Panc1 (cell line): ENCODE measurements around the gene DCAF4. TPM values are rescaled to one million over a fixed set of nuclear protein-coding genes. Genes with fewer than 3 reads are reported as not detected.

Experiments
- ATAC-seq: fragments of 200-7000 bp; cut with Tn5 transposase; 2 replicates; pipeline ENCODE4 v1.9.1; 2020; ENCODE audit warnings: mild to moderate bottlenecking, moderate library complexity
- BruUV-seq: library from RNA; stranded (reverse); fragments of 400-500 nt; replicated peaks from 2 replicates; lab custom pipeline; 2021; lab: Mats Ljungman, UMichigan
- CTCF ChIA-PET: fragments of 300-600 bp; sonication (Branson Sonifier 250); formaldehyde crosslinking; loops from one replicate; lab custom pipeline; 2022; ENCODE audit warnings: antibody characterized with exemption; lab: Charles Lee
- POLR2A ChIA-PET: fragments of 300-600 bp; sonication (Branson Sonifier 250); formaldehyde crosslinking; loops from one replicate; lab custom pipeline; 2022; ENCODE audit warnings: antibody characterized with exemption; lab: Charles Lee
- DNase-seq: peaks from one replicate; pipeline ENCODE4 v3.0.0-alpha.2; 2010; ENCODE audit warnings: low read depth, low spot score
- H3K27ac ChIP-seq: 2 replicates; pipeline ENCODE4 v1.5.1; 2011; ENCODE audit warnings: mild to moderate bottlenecking, low read length, inconsistent platforms
- H3K27me3 ChIP-seq: fragments of 200-500 bp; sonication (Bioruptor generic); 2 replicates; pipeline ENCODE4 v1.6.0; 2014; ENCODE audit warnings: low read length, inconsistent platforms; ENCODE audit not compliant: control insufficient read depth, insufficient read depth
- H3K36me3 ChIP-seq: fragments of 200-500 bp; sonication (Bioruptor generic); 2 replicates; pipeline ENCODE4 v1.5.1; 2014; ENCODE audit warnings: inconsistent platforms, mild to moderate bottlenecking, low read length, moderate library complexity; ENCODE audit not compliant: control insufficient read depth, insufficient read depth
- H3K4me1 ChIP-seq: 2 replicates; pipeline ENCODE4 v1.5.1; 2011; ENCODE audit warnings: inconsistent platforms, mild to moderate bottlenecking, low read length, moderate library complexity; ENCODE audit not compliant: control insufficient read depth, insufficient read depth
- H3K4me3 ChIP-seq, 2 experiments: 2 replicates each; pipeline ENCODE4 v1.5.1; 2011 to 2012; ENCODE audit warnings: low read depth in 2 of 2, low read length in 2 of 2, mild to moderate bottlenecking in 2 of 2, inconsistent platforms in 1 of 2, moderate library complexity in 1 of 2
- H3K9me3 ChIP-seq: fragments of 200-500 bp; sonication (Bioruptor generic); 2 replicates; pipeline ENCODE4 v1.5.1; 2014; ENCODE audit warnings: low read depth, mild to moderate bottlenecking, inconsistent platforms, low read length, moderate library complexity; ENCODE audit not compliant: control insufficient read depth, insufficient read depth
- POLR2AphosphoS5 ChIP-seq: IDR thresholded peaks from 2 replicates; pipeline ENCODE4 v1.6.1; 2012; ENCODE audit warnings: mild to moderate bottlenecking, low read depth, low read length, moderate library complexity
- SIN3A ChIP-seq: IDR thresholded peaks from 2 replicates; pipeline ENCODE4 v1.6.1; 2012; ENCODE audit warnings: low read depth, mild to moderate bottlenecking, low read length, moderate library complexity, borderline replicate concordance; ENCODE audit not compliant: insufficient read depth
- TCF7L2 ChIP-seq: IDR thresholded peaks from 2 replicates; pipeline ENCODE4 v1.6.1; 2011; ENCODE audit warnings: mild to moderate bottlenecking, low read depth, low read length, inconsistent platforms
- in situ Hi-C: cut with HindIII; loops from 2 replicates; pipeline ENCODE4 v1.10.0; 2016; ENCODE audit warnings: low sequenced_read_pairs, low pct_unique_long_range_greater_than_20kb
- intact Hi-C: fragments of 100-400 bp; cut with micrococcal nuclease; formaldehyde crosslinking; loops from one replicate; pipeline ENCODE4 v1.10.0; 2022; ENCODE audit not compliant: unreplicated experiment
- total RNA-seq: library from RNA; stranded (reverse); gene quantifications from one replicate; pipeline ENCODE4 v1.2.1, GENCODE V29; 2021; ENCODE audit not compliant: unreplicated experiment
- TF ChIP-seq, protein P1 (sequence below), 2 experiments: IDR thresholded peaks; 2 replicates each; pipeline ENCODE4 v1.6.1; 2011 to 2012; ENCODE audit warnings: low read depth in 2 of 2, control low read depth in 1 of 2, low read length in 1 of 2, mild to moderate bottlenecking in 1 of 2, moderate library complexity in 1 of 2; ENCODE audit not compliant: insufficient read depth in 1 of 2
- TF ChIP-seq, protein P2 (sequence below): fragments of 450-650 bp; IDR thresholded peaks from 2 replicates; pipeline ENCODE4 v1.5.1; 2017; ENCODE audit warnings: mild to moderate bottlenecking

Gene DCAF4
- total RNA-seq, 1 experiment from 2014 or later, result 18.2 TPM

DNA sequence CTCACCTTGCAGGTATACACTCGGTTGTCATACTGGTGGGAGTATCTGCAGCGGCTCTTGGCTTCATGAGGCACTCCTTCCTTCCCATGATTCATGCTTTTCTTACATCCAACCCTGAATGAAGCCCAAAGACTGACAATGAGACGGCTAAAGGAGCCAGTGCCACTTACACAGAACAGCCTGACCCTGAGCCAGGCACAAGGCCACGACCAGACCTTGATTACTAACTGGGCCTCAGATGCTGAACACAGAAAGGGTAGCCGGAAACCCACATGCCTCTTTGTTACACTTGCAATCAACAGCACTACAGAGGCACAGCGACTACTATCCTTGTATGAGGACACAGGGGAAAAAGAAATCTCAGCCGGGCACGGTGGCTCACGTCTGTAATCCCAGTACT lies 52.6 kb downstream of the DCAF4 start:
- Histone ChIP-seq H3K36me3 (peaks cover 3% of the 10 kb centered on the region), H3K4me3 (no peak overlapping the region), H3K27me3 (no peaks in the 10 kb centered on the region), H3K4me1 (no peaks in the 10 kb centered on the region), H3K27ac (no peak overlapping the region), H3K9me3 (no peaks in the 10 kb centered on the region)
- no peak for DNase-seq
- ATAC-seq, result no peak
- in situ Hi-C loops (no loop called here), intact Hi-C loops (no loop called here)
- CTCF ChIA-PET, result no interaction called here
- POLR2A ChIA-PET, result no interaction called here
- BruUV-seq, result no TSS peak
- TF ChIP-seq POLR2AphosphoS5, result no peak

DNA sequence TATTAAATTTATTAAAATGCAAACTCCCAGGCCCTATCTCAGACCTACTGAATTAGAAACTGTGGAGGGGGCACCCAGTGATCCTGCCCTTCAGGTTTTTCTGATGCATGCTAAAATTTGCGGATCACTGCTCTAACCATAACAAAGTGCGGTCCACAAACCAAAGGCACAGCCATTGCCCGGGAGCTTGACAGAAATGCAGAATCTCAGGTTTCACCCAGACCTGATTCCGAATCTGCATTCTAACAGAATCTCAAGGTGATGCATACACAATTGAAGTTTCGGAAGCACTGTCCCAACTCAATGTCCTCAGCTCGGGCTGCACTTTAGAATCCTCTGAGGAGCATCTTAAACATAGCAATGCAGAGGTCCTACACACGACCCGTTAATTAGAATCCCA lies 54.6 kb downstream of the DCAF4 start:
- no peaks in the 10 kb centered on the region for H3K9me3 ChIP-seq
- in situ Hi-C loops, result no loop called here
- intact Hi-C loops, result no loop called here

DNA sequence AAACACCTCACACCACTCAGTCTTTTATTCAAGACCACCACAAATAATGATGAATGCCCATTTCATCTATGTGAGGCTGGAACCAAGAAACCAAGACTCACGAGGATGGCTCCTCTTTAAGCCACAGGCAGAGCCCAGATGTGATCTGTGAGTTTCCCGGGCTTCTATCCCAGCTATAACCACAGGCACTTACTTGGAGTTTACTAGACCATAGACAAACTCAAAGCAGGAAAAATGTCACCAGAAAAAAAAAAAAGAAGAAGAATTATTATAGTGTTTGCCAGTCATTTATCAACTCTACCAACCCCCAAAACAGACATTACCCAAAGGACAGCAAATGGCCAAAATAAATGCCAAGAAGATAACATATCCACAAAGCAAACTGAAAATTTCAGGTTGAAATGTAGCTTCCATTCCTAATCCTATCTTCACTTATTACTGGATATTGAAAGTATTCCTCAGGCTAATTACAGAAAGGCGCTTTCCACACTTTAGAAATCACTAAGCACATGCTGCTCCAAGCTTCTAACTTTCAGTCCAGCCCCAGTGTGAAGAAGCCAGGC lies 56.0 kb downstream of the DCAF4 start:
- Histone ChIP-seq H3K36me3 (no peaks in the 10 kb centered on the region), H3K4me1 (no peaks in the 10 kb centered on the region), H3K27ac (no peak overlapping the region), H3K9me3 (no peaks in the 10 kb centered on the region), H3K4me3 (no peak overlapping the region), H3K27me3 (no peaks in the 10 kb centered on the region)
- TF ChIP-seq TCF7L2, result no peak
- TF ChIP-seq, protein P1, sequence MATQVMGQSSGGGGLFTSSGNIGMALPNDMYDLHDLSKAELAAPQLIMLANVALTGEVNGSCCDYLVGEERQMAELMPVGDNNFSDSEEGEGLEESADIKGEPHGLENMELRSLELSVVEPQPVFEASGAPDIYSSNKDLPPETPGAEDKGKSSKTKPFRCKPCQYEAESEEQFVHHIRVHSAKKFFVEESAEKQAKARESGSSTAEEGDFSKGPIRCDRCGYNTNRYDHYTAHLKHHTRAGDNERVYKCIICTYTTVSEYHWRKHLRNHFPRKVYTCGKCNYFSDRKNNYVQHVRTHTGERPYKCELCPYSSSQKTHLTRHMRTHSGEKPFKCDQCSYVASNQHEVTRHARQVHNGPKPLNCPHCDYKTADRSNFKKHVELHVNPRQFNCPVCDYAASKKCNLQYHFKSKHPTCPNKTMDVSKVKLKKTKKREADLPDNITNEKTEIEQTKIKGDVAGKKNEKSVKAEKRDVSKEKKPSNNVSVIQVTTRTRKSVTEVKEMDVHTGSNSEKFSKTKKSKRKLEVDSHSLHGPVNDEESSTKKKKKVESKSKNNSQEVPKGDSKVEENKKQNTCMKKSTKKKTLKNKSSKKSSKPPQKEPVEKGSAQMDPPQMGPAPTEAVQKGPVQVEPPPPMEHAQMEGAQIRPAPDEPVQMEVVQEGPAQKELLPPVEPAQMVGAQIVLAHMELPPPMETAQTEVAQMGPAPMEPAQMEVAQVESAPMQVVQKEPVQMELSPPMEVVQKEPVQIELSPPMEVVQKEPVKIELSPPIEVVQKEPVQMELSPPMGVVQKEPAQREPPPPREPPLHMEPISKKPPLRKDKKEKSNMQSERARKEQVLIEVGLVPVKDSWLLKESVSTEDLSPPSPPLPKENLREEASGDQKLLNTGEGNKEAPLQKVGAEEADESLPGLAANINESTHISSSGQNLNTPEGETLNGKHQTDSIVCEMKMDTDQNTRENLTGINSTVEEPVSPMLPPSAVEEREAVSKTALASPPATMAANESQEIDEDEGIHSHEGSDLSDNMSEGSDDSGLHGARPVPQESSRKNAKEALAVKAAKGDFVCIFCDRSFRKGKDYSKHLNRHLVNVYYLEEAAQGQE (IDR thresholded peaks at IDR 0.05; ENCODE audit: insufficient read depth in 1 of 2, low read depth in 2 of 2, low read length in 1 of 2), result no peak
- no peak for TF ChIP-seq SIN3A
- DNase-seq (no peak), ATAC-seq (no peak)
- intact Hi-C loops (no loop called here), in situ Hi-C loops (no loop called here)
- ChIA-PET CTCF (no interaction called here), POLR2A (no interaction called here)
- BruUV-seq, result no TSS peak

More for the DNA sequence above, 54.6 kb downstream of the DCAF4 start:
- POLR2A ChIA-PET, result no interaction called here
- Histone ChIP-seq H3K36me3 (no peaks in the 10 kb centered on the region; the same call in 1 of the 2 replicates), H3K27me3 (no peaks in the 10 kb centered on the region), H3K4me1 (no peaks in the 10 kb centered on the region), H3K27ac (no peak overlapping the region), H3K4me3 (no peak overlapping the region)
- CTCF ChIA-PET, result no interaction called here
- TF ChIP-seq POLR2AphosphoS5, result no peak
- TF ChIP-seq, protein P1 (IDR thresholded peaks at IDR 0.05; ENCODE audit: insufficient read depth in 1 of 2, low read depth in 2 of 2, low read length in 1 of 2), result no peak
- TF ChIP-seq SIN3A, result no peak
- TF ChIP-seq TCF7L2, result no peak
- TF ChIP-seq, protein P2, sequence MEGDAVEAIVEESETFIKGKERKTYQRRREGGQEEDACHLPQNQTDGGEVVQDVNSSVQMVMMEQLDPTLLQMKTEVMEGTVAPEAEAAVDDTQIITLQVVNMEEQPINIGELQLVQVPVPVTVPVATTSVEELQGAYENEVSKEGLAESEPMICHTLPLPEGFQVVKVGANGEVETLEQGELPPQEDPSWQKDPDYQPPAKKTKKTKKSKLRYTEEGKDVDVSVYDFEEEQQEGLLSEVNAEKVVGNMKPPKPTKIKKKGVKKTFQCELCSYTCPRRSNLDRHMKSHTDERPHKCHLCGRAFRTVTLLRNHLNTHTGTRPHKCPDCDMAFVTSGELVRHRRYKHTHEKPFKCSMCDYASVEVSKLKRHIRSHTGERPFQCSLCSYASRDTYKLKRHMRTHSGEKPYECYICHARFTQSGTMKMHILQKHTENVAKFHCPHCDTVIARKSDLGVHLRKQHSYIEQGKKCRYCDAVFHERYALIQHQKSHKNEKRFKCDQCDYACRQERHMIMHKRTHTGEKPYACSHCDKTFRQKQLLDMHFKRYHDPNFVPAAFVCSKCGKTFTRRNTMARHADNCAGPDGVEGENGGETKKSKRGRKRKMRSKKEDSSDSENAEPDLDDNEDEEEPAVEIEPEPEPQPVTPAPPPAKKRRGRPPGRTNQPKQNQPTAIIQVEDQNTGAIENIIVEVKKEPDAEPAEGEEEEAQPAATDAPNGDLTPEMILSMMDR, result no peak
- BruUV-seq, result no TSS peak
- DNase-seq, result no peak
- no peak for ATAC-seq
